PC-3 (cell line): Measurements from ENCODE around the gene NPFF.

Source experiments
- EZH2 ChIP-seq: fragments of 300-600 bp; sonication (generic); IDR thresholded peaks from one replicate; pipeline ENCODE4 v1.6.1; 2017; ENCODE audit warnings: antibody characterized with exemption, mild to moderate bottlenecking, low read length; ENCODE audit not compliant: unreplicated experiment
- EZH2phosphoT487 ChIP-seq: fragments of 300-600 bp; sonication (generic); IDR thresholded peaks from 2 replicates; pipeline ENCODE4 v1.6.1; 2018; ENCODE audit warnings: mild to moderate bottlenecking, antibody characterized with exemption, low read length, borderline replicate concordance

- no peak for TF ChIP-seq EZH2phosphoT487
- TF ChIP-seq EZH2: no peak
Observed at GRCh38 chr12:53474819-53475218, 32.5 kb downstream of the NPFF start.
